HG03571 (cell line): Measurements from ENCODE around the gene TGM1.

Experiments
- ATAC-seq: cut with Tn5 transposase; IDR thresholded peaks from one replicate; pipeline ENCODE4 v1.9.1; 2021; ENCODE audit not compliant: unreplicated experiment

The TGM1 gene

DNA sequence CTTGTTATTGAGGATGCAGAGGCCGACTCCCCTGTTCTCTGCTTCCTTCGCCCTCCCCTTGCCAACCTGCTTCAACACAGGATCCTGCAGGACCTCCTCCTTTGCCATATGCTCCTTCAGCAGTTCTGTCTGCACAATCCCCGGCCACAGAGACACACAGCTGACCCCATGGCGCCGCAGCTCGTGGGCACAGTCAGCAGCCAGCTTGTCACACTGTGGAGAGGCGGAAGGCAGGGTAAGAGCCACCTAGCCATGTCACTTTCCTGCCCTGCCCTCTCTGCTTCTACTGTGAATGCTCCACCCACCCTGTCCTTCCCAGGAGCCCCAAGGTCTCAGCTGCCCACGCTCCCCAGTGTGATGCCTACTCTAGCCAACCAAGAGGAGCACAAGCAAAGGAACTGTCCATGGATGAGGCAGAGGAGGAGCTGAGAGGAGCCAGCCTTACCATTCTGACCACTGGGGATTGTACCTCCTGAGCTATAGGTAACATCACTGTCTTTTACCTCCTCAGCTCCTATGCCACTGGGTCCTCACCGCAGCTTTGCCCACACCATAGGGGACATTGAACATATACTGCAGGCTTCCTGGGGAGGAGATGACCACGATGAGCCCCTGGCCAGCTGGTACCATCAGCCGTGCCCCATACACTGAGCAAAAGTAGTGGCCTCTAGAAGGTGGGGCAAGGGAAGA is 29.3 kb upstream of the TGM1 start:
- no peak for ATAC-seq

DNA sequence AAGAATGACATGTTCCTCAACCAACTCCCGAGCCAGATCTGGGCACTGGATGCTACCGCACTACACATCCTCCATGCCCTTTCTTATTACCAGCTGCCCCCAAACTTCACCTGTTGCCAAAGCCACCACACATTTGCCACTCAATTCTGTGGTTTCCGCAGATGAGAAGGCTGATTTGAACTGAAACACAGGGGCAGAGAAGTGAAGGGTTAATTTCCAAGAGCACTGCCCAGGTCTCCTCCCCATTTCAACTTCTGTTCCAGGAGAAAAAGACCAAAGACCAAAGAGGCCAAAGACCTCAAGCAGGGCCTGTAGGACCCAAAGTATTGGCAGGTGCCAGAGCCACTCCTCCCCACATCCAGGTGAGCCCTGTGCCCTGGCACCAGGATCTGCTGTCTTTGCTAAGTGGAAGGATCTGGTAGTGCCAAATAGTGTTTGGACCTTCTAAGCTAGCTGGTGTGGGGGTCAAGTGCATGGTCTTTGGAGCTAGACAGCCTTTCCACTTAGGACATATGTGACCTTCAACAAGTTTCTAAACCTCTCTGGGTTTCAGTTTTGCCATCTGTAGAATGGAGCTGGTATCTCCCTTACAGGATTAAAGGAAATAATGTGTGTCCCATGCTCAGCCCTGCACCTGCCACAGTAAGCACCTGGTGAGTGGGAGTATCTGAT is 28.6 kb upstream of the TGM1 start:
- ATAC-seq, result no peak

DNA sequence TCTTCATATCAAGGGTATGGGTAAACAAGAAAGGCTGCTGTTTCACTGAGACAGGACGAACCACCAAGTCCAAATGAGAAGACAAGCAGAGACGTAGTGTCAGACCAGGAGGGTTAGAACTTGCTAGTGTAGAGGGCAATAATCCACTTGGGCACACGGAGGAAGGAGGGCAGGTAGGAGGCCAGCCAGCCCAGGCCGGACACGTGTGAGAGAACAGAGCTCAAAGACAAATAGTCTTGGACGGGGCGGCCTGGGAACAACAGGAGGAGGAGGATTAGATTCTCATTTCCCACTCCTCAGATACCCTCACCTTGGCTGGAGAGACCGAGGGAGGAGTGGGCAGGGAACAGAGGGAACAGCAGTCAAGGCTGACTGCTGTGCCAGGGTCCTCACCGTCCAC is 27.8 kb upstream of the TGM1 start:
- no peak for ATAC-seq

DNA sequence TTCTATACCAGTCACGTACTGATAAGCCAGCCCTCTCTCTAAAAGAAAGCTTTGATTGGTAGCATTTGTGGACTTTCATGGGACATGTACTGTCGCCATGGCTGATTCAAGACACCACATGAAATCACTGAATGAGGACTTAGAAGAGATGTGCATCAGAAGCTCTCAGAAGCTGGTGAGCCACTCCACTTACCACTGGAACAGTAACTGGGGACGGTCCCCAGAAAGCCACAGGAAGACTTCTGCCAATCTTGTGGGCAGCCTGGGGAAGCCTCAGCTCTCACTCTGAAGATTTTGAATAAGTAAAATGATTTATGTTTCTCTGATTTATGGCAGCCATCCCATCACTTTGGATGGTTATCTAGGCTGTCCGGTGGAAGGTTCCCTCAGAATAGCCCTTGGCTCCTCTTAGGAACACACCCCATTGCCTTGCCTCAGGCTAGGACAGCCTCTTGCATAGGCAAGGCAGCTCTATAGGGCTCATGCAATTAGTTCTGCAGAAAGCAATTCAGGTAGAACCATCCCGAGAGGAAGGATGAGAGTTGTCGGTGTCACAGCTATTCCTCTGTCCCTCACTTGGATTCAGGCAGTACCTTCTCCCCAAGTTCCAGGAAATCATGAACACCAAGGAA is 26.8 kb upstream of the TGM1 start:
- ATAC-seq, result no peak

DNA sequence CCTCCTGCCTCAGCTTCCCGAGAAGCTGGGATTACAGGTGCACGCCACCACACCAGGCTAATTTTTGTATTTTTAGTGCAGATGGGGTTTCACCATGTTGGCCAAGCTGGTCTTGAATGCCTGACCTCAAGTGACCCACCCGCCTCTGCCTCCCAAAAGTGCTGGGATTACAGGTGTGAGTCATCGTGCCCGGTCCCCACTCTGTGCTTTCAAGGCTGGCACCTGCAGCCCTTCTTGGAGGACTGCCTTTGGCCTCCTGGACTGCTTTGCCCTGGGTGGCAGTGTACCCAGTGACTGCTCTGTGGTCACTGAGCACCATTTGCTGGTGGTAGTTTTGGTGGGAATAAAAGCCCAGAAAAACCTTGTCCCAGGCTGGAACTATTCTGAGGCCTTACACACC is 24.0 kb upstream of the TGM1 start:
- ATAC-seq, result no peak

DNA sequence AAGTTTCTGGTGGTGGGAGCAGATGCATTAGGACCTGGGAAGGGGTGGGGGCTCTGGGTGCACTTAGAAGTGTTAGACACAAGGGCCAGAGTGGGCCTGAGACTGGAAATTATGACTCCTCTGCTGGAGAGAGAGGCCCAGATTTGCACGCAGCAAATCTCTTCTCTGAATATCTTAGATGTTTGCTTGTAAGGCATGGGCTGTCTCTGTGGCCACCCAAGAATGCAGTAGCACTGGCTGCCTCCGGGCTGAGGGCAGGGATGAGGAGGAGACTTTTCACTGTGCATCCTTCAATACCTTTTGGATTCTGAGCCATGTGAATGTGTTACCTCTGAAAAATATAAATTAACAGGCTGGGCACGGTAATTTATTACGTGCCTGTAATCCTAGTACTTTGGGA is 22.4 kb upstream of the TGM1 start:
- no peak for ATAC-seq

DNA sequence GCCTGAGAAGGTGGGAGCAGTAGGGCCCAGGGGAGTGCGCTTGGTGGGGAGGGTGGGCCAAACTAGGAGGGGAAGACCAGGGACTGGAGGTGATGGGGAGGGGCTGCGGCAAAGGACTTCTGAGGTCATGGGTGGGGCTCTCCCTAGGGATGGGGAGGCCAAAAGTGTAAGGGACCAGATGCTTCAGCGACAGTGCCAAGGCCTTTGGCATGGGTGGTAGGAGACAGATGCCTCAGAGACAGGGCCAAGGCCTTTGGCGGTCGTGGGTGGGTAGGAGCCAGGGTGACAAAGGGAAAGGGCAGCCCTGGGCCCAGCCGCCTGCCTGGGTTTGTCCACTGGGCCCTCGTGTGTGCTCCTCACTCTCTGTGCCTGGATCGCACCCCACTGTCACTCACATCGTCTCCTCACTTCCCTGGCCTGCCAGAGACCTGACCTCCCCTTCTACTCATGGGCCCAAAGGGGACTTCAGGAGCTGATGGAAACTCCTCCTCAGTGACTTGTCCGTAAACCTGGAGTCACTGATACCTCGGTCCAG is 21.6 kb upstream of the TGM1 start:
- no peak for ATAC-seq

DNA sequence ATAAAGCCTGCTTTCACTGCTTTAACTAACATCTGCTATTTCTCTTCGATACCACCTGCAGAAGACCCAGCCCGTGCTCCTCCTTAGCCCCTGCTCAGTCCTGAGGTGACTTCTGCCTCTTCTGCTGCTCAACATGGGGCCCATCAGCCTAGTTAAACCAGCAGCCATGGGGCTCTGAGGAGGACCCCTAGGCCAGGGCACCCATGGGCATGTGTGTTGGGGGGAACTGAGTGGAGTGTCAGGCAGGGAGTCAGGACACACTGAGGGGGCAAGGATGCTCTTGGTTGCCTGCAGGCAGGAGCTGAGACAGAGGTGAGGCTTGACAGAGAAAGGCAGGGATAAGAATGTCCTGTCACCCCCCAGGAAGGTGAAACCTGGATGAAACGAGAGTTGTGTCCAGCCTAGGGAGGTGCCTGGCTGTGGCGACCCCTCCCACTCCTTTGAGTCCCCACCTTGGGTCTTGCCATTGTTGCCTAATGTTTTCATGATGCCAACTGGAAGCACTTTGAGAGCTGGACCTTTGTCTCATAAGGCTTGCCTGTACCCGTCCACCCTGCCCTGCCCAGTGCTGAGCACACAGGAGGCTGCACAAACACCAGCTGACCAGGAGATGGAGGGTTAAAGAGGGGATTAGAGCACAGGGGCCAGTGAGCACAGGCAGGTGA is 21.0 kb upstream of the TGM1 start:
- ATAC-seq, result no peak

DNA sequence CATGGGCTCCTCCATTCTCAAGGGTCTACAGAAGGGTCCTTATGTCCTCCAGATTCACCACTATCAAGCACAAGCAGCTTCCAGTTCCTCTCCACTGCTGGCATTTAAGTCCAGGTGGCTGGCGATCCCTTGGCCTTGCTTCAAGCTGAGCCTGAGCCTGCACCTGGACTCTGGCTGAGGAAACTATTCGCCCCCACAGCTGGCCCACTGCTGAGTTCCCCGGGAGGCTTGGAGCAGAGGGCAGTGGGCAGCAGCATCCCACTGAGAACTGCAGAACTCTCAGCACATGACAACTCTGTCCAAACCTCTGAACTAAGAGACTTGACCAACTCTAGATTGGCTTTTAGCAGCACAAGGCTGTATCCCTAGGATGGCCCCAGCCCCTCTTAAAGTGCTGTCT is 19.8 kb upstream of the TGM1 start:
- no peak for ATAC-seq

DNA sequence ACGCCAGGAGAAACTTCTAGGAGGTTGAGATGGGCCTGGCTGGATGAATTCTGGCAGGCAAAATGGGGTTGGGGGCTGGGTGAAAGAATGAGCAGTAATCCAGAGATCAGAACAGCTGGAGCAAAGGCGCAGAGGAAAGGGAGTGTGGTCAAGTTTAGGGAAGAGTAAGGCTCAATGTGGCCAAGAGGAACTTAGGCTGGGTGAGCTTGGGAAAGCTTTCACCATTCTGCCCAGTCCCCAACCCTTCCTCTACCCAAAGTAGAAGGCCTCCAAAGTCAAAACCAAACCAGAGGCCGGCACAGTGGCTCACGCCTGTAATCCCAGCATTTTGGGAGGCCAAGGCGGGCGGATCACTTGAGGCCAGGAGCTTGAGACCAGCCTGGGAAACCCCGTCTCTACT is 18.7 kb upstream of the TGM1 start:
- ATAC-seq, result no peak

DNA sequence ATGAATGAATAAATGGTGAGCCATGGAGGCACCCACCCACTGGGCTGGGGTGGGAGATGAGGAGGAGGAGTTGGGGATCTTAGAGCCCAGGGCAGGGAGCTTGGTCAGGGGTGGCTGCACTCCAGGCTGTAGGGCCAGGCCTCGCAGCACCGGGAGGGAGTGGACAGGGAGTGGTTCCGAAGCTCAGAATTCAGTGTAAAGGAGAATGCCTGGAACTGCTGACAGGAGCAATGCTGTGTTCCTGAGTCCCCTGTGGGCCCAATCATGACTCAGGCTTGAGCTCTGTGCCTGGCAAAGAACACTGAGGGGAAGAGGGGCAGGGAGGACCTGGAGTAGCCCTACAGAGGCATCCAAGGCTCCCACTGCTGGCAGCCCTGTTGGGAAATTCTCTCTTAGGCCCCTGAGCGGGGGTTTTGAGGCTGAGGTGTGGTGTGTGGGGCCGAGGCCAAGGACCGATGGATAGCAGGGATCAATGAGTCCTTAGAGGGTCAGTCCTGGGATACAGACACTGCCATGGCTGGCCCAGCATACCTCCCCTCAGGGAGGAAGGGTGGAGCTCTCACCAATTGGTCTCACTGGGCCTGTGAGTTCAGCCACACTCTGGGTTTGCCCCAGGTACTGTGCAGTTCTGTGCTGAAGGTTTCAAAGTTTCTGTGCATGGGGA is 18.0 kb upstream of the TGM1 start:
- ATAC-seq, result no peak

DNA sequence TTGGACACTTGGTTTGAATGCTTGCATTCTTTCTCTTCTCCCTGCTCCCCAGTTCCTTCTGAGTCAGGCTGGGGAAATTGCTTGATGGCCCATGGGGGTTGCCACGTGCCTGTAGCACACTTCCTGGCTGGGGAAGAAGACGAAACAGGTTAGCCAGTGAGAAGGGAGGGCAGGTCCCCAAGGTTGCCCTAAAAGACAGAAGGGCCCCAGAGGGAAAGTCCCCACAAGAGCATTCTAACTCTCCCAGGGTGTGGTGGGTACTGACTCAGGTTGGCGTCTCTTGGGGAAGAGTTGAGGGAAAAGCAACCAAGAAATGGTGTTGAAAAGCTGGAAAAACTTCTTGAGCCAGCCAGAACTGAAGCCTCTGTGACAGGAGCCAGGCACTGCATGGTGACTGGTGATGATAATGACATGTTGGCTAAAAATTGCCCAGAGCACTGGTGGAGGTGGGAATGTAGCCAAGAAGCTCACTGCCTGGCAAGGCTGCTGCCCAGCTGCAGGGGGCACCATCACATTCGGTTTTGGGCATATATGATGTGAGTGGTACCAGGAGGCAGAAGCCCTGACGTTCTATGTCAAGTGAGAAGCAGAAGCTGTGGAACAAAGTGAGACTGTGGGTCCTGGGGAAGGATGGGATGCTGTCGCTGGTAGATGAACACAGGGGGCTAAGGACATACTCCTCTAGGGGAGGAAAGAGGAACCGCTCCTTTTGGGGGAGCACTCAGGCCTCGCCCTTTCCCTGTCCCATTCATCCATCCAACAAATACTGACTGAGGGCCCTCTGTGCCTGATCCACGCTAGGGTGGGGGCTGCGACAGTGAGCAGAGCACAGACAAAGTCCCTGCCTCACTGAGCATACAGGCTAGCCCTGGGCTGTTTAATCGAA is 16.6 kb upstream of the TGM1 start:
- ATAC-seq, result peak; percentile 43

DNA sequence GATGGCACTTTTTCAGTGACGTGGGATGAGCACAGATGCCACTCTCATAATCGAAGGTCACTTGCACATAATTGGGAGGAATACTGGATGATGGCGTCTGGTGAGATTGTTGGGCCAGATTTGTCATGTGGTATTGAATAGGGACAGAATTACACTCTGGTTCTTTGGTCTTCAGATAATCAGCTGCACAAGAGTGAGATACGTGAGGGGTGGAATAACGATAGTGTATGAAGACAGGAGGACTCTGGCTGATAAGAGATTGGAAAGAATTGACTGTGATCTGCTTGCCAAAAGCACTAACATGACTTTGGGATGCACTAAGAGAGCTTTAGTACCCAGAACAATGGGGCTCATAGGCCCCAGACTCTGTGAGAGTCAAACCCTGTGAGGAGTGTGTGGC is 15.4 kb upstream of the TGM1 start:
- ATAC-seq, result no peak

DNA sequence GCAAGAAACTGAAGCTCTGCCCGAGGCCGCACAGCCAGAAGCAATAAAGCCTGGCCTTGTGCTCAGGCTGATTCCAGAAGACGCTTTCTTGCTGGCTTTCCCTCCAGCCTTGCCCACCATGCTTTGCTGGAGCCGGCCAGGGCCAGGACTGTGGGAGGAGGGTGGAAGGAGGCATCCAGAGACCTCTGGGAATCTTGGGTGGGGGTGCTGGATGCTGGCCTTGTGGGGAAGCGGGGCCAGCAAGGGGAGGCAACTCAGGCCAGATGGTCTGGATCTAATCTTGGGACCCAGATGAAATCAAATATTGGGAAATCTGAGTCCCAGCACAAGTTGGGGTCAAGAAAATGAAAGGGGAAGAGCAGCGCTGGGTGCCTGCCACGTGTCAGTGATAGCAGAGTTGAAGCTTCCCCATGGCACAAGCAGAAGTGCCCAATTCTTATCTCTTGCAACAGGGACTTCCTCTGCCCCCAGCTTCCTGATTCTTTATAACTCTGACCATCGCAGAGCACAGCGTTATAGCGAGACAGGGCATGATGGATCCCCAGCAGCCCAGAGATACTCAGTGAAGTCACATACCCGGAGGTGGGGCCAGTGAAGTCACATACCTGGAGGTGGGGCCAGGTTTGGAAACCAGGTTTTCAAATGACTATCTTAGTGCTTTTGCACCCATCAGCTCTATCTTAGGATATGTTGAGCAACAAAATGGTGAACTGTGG is 14.8 kb upstream of the TGM1 start:
- ATAC-seq, result no peak

DNA sequence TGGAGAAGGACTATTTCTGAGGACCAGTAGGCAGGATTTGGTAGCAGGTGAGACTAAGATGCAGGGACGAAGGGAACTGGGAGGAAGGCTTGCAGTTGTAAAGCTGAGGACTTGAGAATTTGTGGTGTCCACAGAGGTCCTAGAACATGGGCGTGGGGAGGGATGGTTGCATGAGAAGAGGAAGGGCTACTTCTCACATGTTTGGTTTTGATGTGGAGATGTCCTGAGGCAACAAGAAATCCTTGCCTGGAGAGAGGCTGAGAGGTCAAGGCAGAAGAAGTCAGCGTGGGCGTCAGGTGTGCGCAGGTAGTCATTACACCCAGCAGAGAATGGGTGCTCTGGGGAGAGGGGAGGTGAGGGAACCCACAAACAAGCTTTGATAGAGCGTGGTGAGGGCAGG is 14.1 kb upstream of the TGM1 start:
- ATAC-seq, result no peak

DNA sequence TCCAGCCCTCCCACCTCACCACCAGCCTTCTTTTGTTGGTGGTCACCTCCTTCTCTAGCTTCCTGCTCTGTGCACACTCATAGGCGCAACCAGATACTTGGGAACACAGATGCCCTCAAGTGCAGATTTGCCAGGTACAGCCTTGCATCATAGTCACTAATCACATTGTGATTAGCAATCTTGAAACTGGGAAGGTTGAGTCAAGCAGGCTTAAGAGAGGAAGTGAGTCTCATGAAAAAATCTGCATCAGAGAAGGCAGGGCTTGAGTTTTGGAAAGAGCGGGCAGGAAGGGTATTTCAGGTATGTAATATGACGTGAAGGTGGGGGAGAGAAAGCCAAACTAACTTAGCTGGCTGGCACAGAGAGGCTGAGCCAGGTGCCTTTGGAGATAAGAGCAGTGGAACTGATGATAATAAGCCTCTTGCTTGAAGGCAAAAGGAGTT is 11.1 kb upstream of the TGM1 start:
- ATAC-seq, result peak; percentile 33

DNA sequence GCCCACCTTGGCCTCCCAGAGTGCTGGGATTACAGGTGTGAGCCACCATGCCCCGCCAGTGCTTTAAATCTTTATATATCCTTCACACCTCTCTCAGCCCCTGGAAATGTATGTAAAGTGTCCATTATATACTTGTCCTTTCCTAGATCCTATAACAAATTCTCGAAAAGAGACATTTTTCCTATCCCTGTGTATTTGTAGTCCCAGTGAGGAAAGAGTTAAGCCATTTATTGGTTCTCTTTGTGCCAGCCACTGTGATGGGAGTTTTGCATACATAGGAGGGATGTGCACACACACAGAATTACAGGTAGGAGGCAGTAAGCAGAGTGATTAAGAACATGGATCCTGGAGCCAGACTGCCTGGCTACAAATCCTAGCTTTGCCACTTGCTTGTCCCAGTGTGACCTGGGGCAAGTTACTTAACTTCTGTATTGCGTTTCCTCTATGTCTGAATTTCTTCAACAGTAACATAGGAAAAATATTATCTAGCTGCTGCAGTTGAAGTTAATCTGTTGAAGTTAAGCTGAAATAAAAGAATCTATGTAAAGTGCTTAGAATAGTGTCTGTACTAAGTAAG is 10.5 kb upstream of the TGM1 start:
- no peak for ATAC-seq

DNA sequence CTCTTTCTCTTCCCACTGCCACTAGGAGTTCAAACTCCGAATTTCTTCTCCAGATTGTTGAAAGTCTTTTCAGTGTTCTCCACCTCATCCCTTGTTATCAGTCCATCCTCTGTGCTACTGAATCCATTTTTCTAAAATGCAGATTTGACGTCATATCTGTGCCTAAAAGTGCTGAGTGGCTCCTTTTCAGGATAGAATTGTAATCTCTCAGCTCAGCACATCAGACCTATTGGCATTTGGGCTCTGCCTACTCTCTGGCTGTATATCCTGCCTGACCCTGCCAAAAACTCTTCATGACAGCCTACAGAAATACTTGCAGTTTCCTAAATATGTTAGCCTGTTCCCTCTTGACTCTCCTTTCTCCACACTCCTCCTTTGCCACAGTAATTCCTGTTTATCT is 9.5 kb upstream of the TGM1 start:
- no peak for ATAC-seq

DNA sequence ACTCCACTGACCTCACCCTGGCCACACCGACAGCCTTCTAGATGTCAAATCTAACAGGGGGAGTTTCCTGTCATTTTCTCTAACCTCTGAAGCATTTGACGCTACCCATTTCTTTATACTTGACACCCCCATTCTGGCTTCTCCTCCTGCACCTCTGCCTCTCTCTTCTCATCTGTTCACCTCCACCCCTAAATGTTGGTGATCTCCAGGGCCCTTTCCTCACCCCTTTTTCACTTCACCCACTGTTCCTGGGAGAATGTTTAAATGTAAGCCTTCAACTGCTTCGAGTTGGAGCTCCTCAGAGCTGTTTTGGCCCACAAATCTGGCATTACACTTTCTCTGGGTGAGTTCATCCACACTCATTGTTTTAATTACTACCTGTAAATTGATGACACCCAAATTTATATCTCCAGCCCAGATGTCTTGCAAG is 8.9 kb upstream of the TGM1 start:
- no peak for ATAC-seq
